ENCODE results near the gene PSMD1.

- TF ChIP-seq TCF12 (IDR thresholded peaks at IDR 0.05; ENCODE audit: low read depth, low read length) (no peak), POLR2A (IDR thresholded peaks at IDR 0.05; ENCODE audit: control extremely low read depth in 1 of 2, low read depth in 2 of 2, low read length in 2 of 2) (no peak), BRCA1 (IDR thresholded peaks at IDR 0.05; ENCODE audit: low read depth, low read length) (no peak), KDM1A (IDR thresholded peaks at IDR 0.05; ENCODE audit: borderline replicate concordance, low read length) (no peak), MAX (IDR thresholded peaks at IDR 0.05) (no peak)
Observed at GRCh38 chr2:231013820-231014219, 42.8 kb upstream of the PSMD1 start.
